OCI-LY1 (cell line): ENCODE data around the gene POLR2C.

Experiments
- H2AFZ ChIP-seq: fragments of 200-600 bp; sonication (generic), shearing (Covaris generic); 2 replicates; pipeline ENCODE4 v1.6.0; 2014; ENCODE audit warnings: antibody characterized with exemption, mild to moderate bottlenecking, low read length
- H3F3A ChIP-seq: fragments of 200-600 bp; sonication (generic), shearing (Covaris generic); 2 replicates; pipeline ENCODE4 v1.6.0; 2014; ENCODE audit warnings: mild to moderate bottlenecking, antibody characterized with exemption, low read length, moderate library complexity; ENCODE audit not compliant: insufficient read depth
- H3K27ac ChIP-seq: fragments of 200-600 bp; sonication (generic); 2 replicates; pipeline ENCODE4 v1.5.1; 2014; ENCODE audit warnings: low read length, mixed run types, mild to moderate bottlenecking, low read depth; ENCODE audit not compliant: poor library complexity, severe bottlenecking
- H3K27me3 ChIP-seq: fragments of 200-600 bp; sonication (generic); 2 replicates; pipeline ENCODE4 v1.6.0; 2014; ENCODE audit warnings: antibody characterized with exemption, mild to moderate bottlenecking, low read length, moderate library complexity; ENCODE audit not compliant: insufficient read depth
- H3K36me3 ChIP-seq: fragments of 200-600 bp; sonication (generic); 2 replicates; pipeline ENCODE4 v1.6.1; 2014; ENCODE audit warnings: mild to moderate bottlenecking, antibody characterized with exemption, low read length, moderate library complexity, mixed read lengths; ENCODE audit not compliant: insufficient read depth
- H3K4me1 ChIP-seq: fragments of 200-600 bp; sonication (generic); 2 replicates; pipeline ENCODE4 v1.5.1; 2014; ENCODE audit warnings: mild to moderate bottlenecking, low read length, moderate library complexity; ENCODE audit not compliant: insufficient read depth, severe bottlenecking
- H3K4me2 ChIP-seq: fragments of 200-600 bp; sonication (generic), shearing (Covaris generic); 2 replicates; pipeline ENCODE4 v1.6.1; 2014; ENCODE audit warnings: low read length
- H3K4me3 ChIP-seq: fragments of 200-600 bp; sonication (generic); 2 replicates; pipeline ENCODE4 v1.5.1; 2014; ENCODE audit warnings: low read length, low read depth, mild to moderate bottlenecking, mixed read lengths; ENCODE audit not compliant: poor library complexity, severe bottlenecking
- H3K79me2 ChIP-seq: fragments of 200-600 bp; shearing (Covaris generic); 2 replicates; pipeline ENCODE4 v1.6.1; 2016; ENCODE audit warnings: mixed run types, low read length, mixed read lengths; ENCODE audit not compliant: insufficient read depth
- H3K9ac ChIP-seq: fragments of 200-600 bp; sonication (generic), shearing (Covaris generic); 2 replicates; pipeline ENCODE4 v1.6.1; 2014; ENCODE audit warnings: mild to moderate bottlenecking, low read length, mixed read lengths
- H3K9me2 ChIP-seq: fragments of 200-600 bp; sonication (generic), shearing (Covaris generic); 2 replicates; pipeline ENCODE4 v1.6.1; 2014; ENCODE audit warnings: low read depth, mild to moderate bottlenecking, low read length, mixed read lengths
- H3K9me3 ChIP-seq: fragments of 200-600 bp; shearing (Covaris generic); 2 replicates; pipeline ENCODE4 v1.6.1; 2014; ENCODE audit warnings: low read length, mixed read lengths
- H4K20me1 ChIP-seq: fragments of 200-600 bp; sonication (generic), shearing (Covaris generic); 2 replicates; pipeline ENCODE4 v1.6.0; 2016; ENCODE audit warnings: mild to moderate bottlenecking, low read length; ENCODE audit not compliant: insufficient read depth
- CTCF ChIP-seq: fragments of 200-600 bp; sonication (generic), shearing (Covaris generic); IDR thresholded peaks from 2 replicates; pipeline ENCODE4 v1.5.1; 2017; ENCODE audit warnings: mild to moderate bottlenecking, antibody characterized with exemption, low read length, moderate library complexity, mixed read lengths
- EZH2 ChIP-seq: fragments of 200-600 bp; sonication (generic), shearing (Covaris generic); IDR thresholded peaks from 2 replicates; pipeline ENCODE4 v1.8.0; 2017; ENCODE audit warnings: borderline replicate concordance, mixed run types, mild to moderate bottlenecking, antibody characterized with exemption, low read length, moderate library complexity, mixed read lengths

The POLR2C gene

GRCh38 chr16:57479976-57480753, 17.7 kb downstream of the POLR2C start:
- H3K36me3 ChIP-seq: no peaks in the 10 kb centered on the region
- no peak overlapping the region for H3K4me2 ChIP-seq
- TF ChIP-seq EZH2: no peak
- H4K20me1 ChIP-seq: no peaks in the 10 kb centered on the region
- no peak overlapping the region for H3K4me3 ChIP-seq
- H3K27me3 ChIP-seq: 0 out of 2 replicates have a peak, but pooled peaks cover 3% of the 10 kb centered on the region
- no peak overlapping the region for H2AFZ ChIP-seq
- no peaks in the 10 kb centered on the region for H3F3A ChIP-seq
- no peaks in the 10 kb centered on the region for H3K79me2 ChIP-seq
- H3K9me3 ChIP-seq: no peaks in the 10 kb centered on the region
- no peak overlapping the region for H3K27ac ChIP-seq
- no peaks in the 10 kb centered on the region for H3K9me2 ChIP-seq
- H3K9ac ChIP-seq: no peak overlapping the region
- H3K4me1 ChIP-seq: peaks cover 4% of the 10 kb centered on the region

GRCh38 chr16:57480754-57481230, 18.3 kb downstream of the POLR2C start:
- Histone ChIP-seq H3K4me2 (no peak overlapping the region), H3K4me1 (peaks cover 6% of the 10 kb centered on the region), H3K4me3 (no peak overlapping the region), H4K20me1 (no peaks in the 10 kb centered on the region), H2AFZ (no peak overlapping the region), H3K9me3 (no peaks in the 10 kb centered on the region), H3K27me3 (0 out of 2 replicates have a peak, but pooled peaks cover 6% of the 10 kb centered on the region), H3K27ac (no peak overlapping the region), H3F3A (no peaks in the 10 kb centered on the region), H3K9me2 (no peaks in the 10 kb centered on the region), H3K36me3 (no peaks in the 10 kb centered on the region), H3K79me2 (no peaks in the 10 kb centered on the region), H3K9ac (no peak overlapping the region)
- no peak for TF ChIP-seq CTCF
- TF ChIP-seq EZH2: no peak

- no peaks in the 10 kb centered on the region for H3K79me2 ChIP-seq
- no peak overlapping the region for H3K4me2 ChIP-seq
- no peak overlapping the region for H3K9ac ChIP-seq
- no peak overlapping the region for H2AFZ ChIP-seq
- no peaks in the 10 kb centered on the region for H3K36me3 ChIP-seq
- no peaks in the 10 kb centered on the region for H3K9me3 ChIP-seq
- H3K4me1 ChIP-seq: peaks cover 9% of the 10 kb centered on the region
- no peaks in the 10 kb centered on the region for H3F3A ChIP-seq
- no peak overlapping the region for H3K4me3 ChIP-seq
- H4K20me1 ChIP-seq: no peaks in the 10 kb centered on the region
- 0 out of 2 replicates have a peak, but pooled peaks cover 6% of the 10 kb centered on the region for H3K27me3 ChIP-seq
- TF ChIP-seq EZH2 (no peak), CTCF (no peak)
- no peak overlapping the region for H3K27ac ChIP-seq
- no peaks in the 10 kb centered on the region for H3K9me2 ChIP-seq
These were observed 18.9 kb downstream of the POLR2C start for GRCh38 chr16:57481421-57481820.
